Measurements from ENCODE around the gene CUTC. TPM values are rescaled to one million over a fixed set of nuclear protein-coding genes. Genes with fewer than 3 reads are reported as not detected.

CUTC gene
- total RNA-seq, 4 donors from 2014 or later = 13.4 to 21.6 (median 20.8) TPM

DNA sequence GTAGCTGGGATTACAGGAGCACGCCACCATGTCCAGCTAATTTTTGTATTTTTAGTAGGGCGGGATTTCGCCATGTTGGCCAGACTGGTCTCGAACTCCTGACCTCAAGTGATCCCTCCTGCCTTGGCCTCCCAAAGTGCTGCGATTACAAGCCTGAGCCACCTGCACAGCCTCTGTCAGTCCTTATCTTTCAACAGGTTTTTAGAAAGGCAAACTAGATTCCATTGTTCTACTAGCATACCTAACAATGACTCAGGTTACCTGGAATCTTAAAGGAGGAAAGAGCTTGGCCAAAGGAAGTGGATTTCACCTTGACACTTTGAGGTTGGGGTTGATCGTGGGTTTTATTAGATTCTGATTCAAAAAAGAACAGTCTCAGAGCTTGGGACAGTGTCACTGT lies 53.6 kb downstream of the CUTC start:
- WGBS, 2 donors = 94 to 95% methylated on average over 6 of the region's 6 CpGs
- intact Hi-C loops (cut with DNase I; ENCODE audit: low total_unique reads) = no loop called here
- DNase-seq (ENCODE audit: low spot score in 2 of 2) = no peak
- H3K4me3 ChIP-seq (ENCODE audit: low read depth, poor library complexity, severe bottlenecking) = no peak overlapping the region
- TF ChIP-seq POLR2A (IDR thresholded peaks at IDR 0.05) = no peak

DNA sequence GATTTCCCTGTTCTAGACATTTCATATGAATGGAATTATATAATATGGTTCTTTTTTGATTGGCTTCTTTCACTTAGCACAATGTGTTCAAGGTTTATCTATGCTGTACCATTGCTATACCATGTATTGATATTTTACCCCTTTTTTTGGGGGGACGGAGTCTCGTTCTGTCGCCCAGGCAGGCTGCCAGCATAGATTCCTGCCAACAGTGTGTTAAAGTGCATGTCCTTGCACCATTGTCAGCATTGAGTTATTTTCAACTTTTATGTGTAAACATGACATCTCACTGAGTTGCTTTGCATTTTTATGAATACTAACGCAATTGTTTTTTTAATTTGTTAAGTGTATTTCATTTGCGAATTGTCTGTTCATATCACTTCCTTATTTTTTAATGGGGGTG lies 55.3 kb downstream of the CUTC start:
- WGBS, 2 donors = 53 to 68% methylated on average over 5 of the region's 5 CpGs
- intact Hi-C loops (cut with DNase I; ENCODE audit: low total_unique reads) = no loop called here
- TF ChIP-seq, protein P1, sequence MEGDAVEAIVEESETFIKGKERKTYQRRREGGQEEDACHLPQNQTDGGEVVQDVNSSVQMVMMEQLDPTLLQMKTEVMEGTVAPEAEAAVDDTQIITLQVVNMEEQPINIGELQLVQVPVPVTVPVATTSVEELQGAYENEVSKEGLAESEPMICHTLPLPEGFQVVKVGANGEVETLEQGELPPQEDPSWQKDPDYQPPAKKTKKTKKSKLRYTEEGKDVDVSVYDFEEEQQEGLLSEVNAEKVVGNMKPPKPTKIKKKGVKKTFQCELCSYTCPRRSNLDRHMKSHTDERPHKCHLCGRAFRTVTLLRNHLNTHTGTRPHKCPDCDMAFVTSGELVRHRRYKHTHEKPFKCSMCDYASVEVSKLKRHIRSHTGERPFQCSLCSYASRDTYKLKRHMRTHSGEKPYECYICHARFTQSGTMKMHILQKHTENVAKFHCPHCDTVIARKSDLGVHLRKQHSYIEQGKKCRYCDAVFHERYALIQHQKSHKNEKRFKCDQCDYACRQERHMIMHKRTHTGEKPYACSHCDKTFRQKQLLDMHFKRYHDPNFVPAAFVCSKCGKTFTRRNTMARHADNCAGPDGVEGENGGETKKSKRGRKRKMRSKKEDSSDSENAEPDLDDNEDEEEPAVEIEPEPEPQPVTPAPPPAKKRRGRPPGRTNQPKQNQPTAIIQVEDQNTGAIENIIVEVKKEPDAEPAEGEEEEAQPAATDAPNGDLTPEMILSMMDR (IDR thresholded peaks at IDR 0.05) = no peak
- TF ChIP-seq POLR2A (IDR thresholded peaks at IDR 0.05) = no peak

DNA sequence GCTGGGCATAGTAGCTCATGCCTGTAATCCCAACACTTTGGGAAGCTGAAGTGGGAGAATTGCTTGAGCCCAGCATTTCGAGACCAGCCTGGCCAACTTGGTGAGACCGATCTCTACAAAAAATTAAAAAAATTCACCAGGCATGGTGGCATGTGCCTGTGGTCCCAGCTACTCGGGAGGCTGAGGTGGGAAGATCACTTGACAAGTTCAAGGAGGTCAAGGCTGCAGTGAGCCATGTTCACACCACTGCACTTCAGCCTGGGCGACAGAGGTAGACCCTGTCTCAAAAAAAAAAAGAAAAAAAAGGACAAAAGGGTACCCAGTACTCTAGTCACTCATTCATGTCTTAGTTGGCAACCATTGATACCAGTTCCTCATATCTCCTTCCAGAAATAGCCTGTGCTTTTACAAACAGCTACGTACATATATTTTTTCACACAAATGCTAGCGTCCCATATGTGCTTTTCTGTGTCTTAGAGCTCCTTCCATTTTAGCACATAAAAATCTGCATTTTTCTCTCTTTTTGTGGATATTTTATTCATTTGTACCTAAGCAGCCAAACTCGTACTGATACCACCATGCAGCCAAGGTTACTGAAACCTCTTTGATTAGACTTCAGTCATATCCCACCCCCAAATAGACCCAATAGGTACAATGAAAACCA lies 55.9 kb downstream of the CUTC start:
- WGBS, 2 donors = 71 to 80% methylated on average over 7 of the region's 7 CpGs
- intact Hi-C loops (cut with DNase I; ENCODE audit: low total_unique reads) = no loop called here

More for the DNA sequence above, 55.3 kb downstream of the CUTC start:
- no peak overlapping the region for H3K4me3 ChIP-seq (ENCODE audit: low read depth, poor library complexity, severe bottlenecking)
- DNase-seq (ENCODE audit: low spot score in 2 of 2) = no peak

DNA sequence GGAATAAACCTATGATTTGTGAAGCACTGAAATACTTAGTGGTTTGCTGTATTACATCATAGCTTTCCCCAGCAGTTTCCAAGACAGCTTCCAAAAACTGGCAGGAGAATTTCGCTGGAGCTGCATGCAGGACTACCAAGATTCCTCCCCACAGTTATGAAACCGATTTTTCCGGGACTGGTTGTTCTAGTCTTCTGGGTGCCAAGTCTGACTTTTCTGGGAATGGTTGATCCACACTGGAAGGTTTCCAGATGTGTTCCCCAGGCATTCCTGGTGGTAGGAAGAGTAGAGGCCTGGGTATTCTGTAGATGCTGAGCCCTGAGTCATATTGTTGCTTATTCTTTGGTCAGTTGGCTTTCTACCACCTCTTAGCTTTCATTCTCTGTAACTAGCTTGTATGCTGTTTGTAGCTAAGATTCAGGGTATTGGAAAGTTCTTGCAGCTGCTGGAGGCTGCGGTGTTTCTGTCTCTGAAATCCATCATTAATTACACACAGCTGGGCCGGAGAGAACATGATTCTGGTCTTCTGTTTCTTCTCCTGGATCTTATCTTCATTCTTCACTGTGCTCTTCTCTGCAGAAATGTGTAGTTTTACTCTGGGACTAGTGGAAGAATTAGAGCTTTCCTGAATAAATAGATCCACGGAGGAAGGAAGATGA lies 56.7 kb downstream of the CUTC start:
- TF ChIP-seq, protein P1 (IDR thresholded peaks at IDR 0.05) = no peak
- TF ChIP-seq POLR2A (IDR thresholded peaks at IDR 0.05) = no peak
- 38 to 45% methylated on average over 6 of the region's 6 CpGs for WGBS, 2 donors
- peak in 1 of 2 donors; percentile 81 for DNase-seq (ENCODE audit: low spot score in 2 of 2)
- intact Hi-C loops (cut with DNase I; ENCODE audit: low total_unique reads) = no loop called here
- H3K4me3 ChIP-seq (ENCODE audit: low read depth, poor library complexity, severe bottlenecking) = no peak overlapping the region

More for the DNA sequence above, 55.9 kb downstream of the CUTC start:
- DNase-seq (ENCODE audit: low spot score in 2 of 2) = no peak
- H3K4me3 ChIP-seq (ENCODE audit: low read depth, poor library complexity, severe bottlenecking) = no peak overlapping the region
- no peak for TF ChIP-seq POLR2A (IDR thresholded peaks at IDR 0.05)
- TF ChIP-seq, protein P1 (IDR thresholded peaks at IDR 0.05) = no peak

- no peak overlapping the region for H3K4me3 ChIP-seq (ENCODE audit: low read depth, poor library complexity, severe bottlenecking)
- WGBS, 2 donors = 91 to 94% methylated on average over 3 of the region's 3 CpGs
- TF ChIP-seq, protein P1 (IDR thresholded peaks at IDR 0.05) = no peak
- TF ChIP-seq POLR2A (IDR thresholded peaks at IDR 0.05) = no peak
- intact Hi-C loops (cut with DNase I; ENCODE audit: low total_unique reads) = no loop called here
- no peak for DNase-seq (ENCODE audit: low spot score in 2 of 2)
Observed at GRCh38 chr10:99791831-99792230, 59.8 kb downstream of the CUTC start.

GRCh38 chr10:99793819-99794218 lies 61.8 kb downstream of the CUTC start:
- DNase-seq (ENCODE audit: low spot score in 2 of 2) = no peak
- no peak for TF ChIP-seq POLR2A (IDR thresholded peaks at IDR 0.05)
- TF ChIP-seq, protein P1 (IDR thresholded peaks at IDR 0.05) = no peak
- intact Hi-C loops (cut with DNase I; ENCODE audit: low total_unique reads) = no loop called here
- 92 to 95% methylated on average over 4 of the region's 4 CpGs for whole genome bisulfite sequencing, 2 donors
- H3K4me3 ChIP-seq (ENCODE audit: low read depth, poor library complexity, severe bottlenecking) = no peak overlapping the region

All from lower leg skin (tissue), 4 donors.